LNCaP clone FGC (cell line): ENCODE data around the gene TMEM8B.

Experiments
- DNase-seq: peaks from one replicate; pipeline ENCODE4 v3.0.0-alpha.2; 2011; ENCODE audit warnings: low read depth
- H3K4me3 ChIP-seq: 2 replicates; pipeline ENCODE4 v1.5.1; 2011; ENCODE audit warnings: mild to moderate bottlenecking, low read depth, low read length, control low read depth
- TF ChIP-seq, protein P1 (sequence below): IDR thresholded peaks from 2 replicates; pipeline ENCODE4 v1.5.1; 2012; ENCODE audit warnings: mild to moderate bottlenecking; ENCODE audit not compliant: control insufficient read depth, insufficient read depth; ENCODE audit errors: extremely low read depth

The TMEM8B gene

GRCh38 chr9:35907711-35908503 is 78.9 kb downstream of the TMEM8B start:
- H3K4me3 ChIP-seq = no peak overlapping the region
- TF ChIP-seq, protein P1, sequence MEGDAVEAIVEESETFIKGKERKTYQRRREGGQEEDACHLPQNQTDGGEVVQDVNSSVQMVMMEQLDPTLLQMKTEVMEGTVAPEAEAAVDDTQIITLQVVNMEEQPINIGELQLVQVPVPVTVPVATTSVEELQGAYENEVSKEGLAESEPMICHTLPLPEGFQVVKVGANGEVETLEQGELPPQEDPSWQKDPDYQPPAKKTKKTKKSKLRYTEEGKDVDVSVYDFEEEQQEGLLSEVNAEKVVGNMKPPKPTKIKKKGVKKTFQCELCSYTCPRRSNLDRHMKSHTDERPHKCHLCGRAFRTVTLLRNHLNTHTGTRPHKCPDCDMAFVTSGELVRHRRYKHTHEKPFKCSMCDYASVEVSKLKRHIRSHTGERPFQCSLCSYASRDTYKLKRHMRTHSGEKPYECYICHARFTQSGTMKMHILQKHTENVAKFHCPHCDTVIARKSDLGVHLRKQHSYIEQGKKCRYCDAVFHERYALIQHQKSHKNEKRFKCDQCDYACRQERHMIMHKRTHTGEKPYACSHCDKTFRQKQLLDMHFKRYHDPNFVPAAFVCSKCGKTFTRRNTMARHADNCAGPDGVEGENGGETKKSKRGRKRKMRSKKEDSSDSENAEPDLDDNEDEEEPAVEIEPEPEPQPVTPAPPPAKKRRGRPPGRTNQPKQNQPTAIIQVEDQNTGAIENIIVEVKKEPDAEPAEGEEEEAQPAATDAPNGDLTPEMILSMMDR = no peak
- no peak for DNase-seq

DNA sequence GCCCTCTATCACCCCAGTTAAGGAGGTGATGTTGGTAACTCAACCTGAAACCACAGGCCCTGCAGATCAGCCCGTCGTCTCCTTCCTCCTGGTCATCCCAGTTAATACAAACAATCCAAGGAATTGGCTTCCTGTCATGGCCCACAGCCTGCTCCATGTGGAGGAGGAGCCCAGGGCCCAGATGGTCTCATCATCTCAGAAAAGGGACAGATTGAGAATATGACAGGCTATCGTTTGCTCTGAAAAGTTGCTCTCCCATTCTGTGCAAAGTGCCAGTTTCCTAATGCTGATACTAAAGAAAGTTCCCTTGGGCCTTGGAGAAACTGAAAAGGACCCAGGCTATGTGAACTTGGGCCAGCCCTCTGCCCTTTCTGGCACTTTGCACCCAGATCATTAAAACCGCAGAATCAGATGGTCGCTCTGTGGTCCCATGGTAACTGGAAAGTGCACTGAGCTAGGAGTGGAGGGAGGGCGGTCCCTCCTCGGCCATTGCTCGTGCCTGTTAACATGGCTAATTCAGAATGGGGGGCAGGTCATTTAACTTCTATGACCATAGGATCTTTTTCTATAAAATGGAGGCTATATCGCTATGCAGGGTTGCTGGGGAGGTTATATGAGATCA is 79.6 kb downstream of the TMEM8B start:
- TF ChIP-seq, protein P1 = no peak
- H3K4me3 ChIP-seq = no peak overlapping the region
- no peak for DNase-seq

DNA sequence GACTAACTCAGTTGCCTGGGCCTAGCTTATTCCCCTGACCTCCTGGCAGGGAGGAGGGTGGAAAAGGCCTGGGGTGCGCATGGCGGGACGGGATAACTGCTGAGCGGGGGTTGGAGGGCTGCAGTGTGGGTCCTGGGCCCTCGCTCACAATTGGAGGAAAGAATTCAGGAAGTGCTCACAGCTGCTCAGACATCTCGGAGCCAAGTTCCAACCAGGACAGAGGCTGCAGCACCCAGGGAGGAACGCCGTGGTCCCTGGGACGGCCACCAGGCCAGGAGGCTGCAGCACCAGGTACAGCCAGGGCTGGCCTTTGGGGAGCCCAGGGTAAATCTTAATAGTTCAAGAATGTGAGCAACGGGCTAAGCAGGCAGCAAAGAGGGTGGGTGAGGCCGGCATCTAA is 80.2 kb downstream of the TMEM8B start, which contains the start of gene SPAAR:
SPAAR (plus strand) TSS at position 217 of the 400 bp plus-strand sequence. CDS start 974 bp downstream, outside the sequence.
- H3K4me3 ChIP-seq = no peak within 1 kb of the TSS
- DNase-seq = no peak
- TF ChIP-seq, protein P1 = no peak

- no peak for DNase-seq
- TF ChIP-seq, protein P1 = no peak
- no peak overlapping the region for H3K4me3 ChIP-seq
These were observed 80.9 kb downstream of the TMEM8B start for GRCh38 chr9:35909687-35910612.

- TF ChIP-seq, protein P1 = peak; percentile 67
- no peak for DNase-seq
- no peak overlapping the region for H3K4me3 ChIP-seq
These were observed 81.8 kb downstream of the TMEM8B start for GRCh38 chr9:35910613-35911359.

GRCh38 chr9:35911690-35912089 is 82.7 kb downstream of the TMEM8B start:
- DNase-seq = no peak
- no peak overlapping the region for H3K4me3 ChIP-seq

More at GRCh38 chr9:35911690-35912089, 82.7 kb downstream of the TMEM8B start:
- TF ChIP-seq, protein P1 = no peak
